Lung (tissue), 12 donors: ENCODE results near the gene MNX1. TPM values are rescaled to one million over a fixed set of nuclear protein-coding genes. Genes with fewer than 3 reads are reported as not detected.

Experiments
- ATAC-seq: fragments of 200-7000 bp; cut with Tn5 transposase; one replicate; pipeline ENCODE4 v1.9.1; 2020; ENCODE audit warnings: moderate number of reproducible peaks; ENCODE audit not compliant: insufficient read depth, low FRiP score
- DNase-seq, 3 donors: peaks; one replicate each; pipeline ENCODE4 v3.0.0-alpha.2; 2013 to 2017
- H3K27ac ChIP-seq, 2 donors: one replicate each; pipeline ENCODE4 v1.5.1; 2013; ENCODE audit warnings: mild to moderate bottlenecking in 2 of 2, moderate library complexity in 2 of 2, control low read depth in 1 of 2, inconsistent platforms in 1 of 2, low read depth in 1 of 2, low read length in 1 of 2
- H3K27me3 ChIP-seq, 3 donors: one replicate each; pipeline ENCODE4 v1.5.1; 2013; ENCODE audit warnings: low read length in 2 of 3; ENCODE audit not compliant: control insufficient read depth in 3 of 3, insufficient read depth in 3 of 3
- H3K36me3 ChIP-seq, 4 donors: one replicate each; pipeline ENCODE4 v1.5.1; 2013; ENCODE audit warnings: low read length in 4 of 4, mild to moderate bottlenecking in 1 of 4, moderate library complexity in 1 of 4; ENCODE audit not compliant: control insufficient read depth in 4 of 4, insufficient read depth in 4 of 4
- H3K4me1 ChIP-seq, 5 donors: one replicate each; pipeline ENCODE4 v1.5.1; 2013; ENCODE audit warnings: low read length in 5 of 5, mild to moderate bottlenecking in 2 of 5, moderate library complexity in 1 of 5; ENCODE audit not compliant: control insufficient read depth in 5 of 5, insufficient read depth in 5 of 5
- H3K4me3 ChIP-seq: one replicate; pipeline ENCODE4 v1.5.1; 2013; ENCODE audit warnings: mild to moderate bottlenecking, control low read depth, moderate library complexity
- H3K9ac ChIP-seq, 2 donors: one replicate each; pipeline ENCODE4 v1.5.1; 2013; ENCODE audit warnings: low read length in 2 of 2, control low read depth in 1 of 2; ENCODE audit not compliant: insufficient read depth in 1 of 2
- H3K9me3 ChIP-seq, 4 donors: one replicate each; pipeline ENCODE4 v1.5.1; 2013; ENCODE audit warnings: low read length in 3 of 4, mild to moderate bottlenecking in 1 of 4, moderate library complexity in 1 of 4; ENCODE audit not compliant: control insufficient read depth in 4 of 4, insufficient read depth in 3 of 4
- CTCF ChIP-seq: IDR thresholded peaks from 2 replicates; pipeline ENCODE4 v1.5.1; 2012; ENCODE audit warnings: mild to moderate bottlenecking; ENCODE audit errors: control extremely low read depth, extremely low read depth
- WGBS, 2 donors: extraction: QIAGEN DNeasy Blood & Tissue Kit; methylation state at CpG; one replicate each; pipeline ENCODE4 v1.1.7; 2013; 5-methylcytosine and 5-hydroxymethylcytosine counted together
- polyA plus RNA-seq, 2 donors: library from polyadenylated mRNA; stranded (reverse); fragments of 200-250 nt; gene quantifications; one replicate each; pipeline ENCODE4 v1.2.1, GENCODE V29; 2013
- total RNA-seq, 2 donors: library from RNA; depleted of rRNA in 1 of 2; stranded (reverse); fragments of >200 nt in 1 of 2; gene quantifications; one replicate each; pipeline ENCODE4 v1.2.1, GENCODE V29; 2014 to 2021
- donor health status: control.
- donor health status: control.
- donor health status: Bipolar disorder and iron deficiency.
- donor health status: healthy.
- donor health status: DM: yes; HTN: yes; CAD: no.

The MNX1 gene
- total and polyA plus RNA-seq, 4 donors: 0.10 to 1.4 TPM; not detected in 2

GRCh38 chr7:157037028-157037427 lies 26.6 kb upstream of the MNX1 start:
- no peak overlapping the region for H3K4me3 ChIP-seq
- DNase-seq: no peak
- ATAC-seq: no peak
- H3K4me1 ChIP-seq: peaks cover 0 to 10% (median 0%) of the 10 kb centered on the region in 5 donors
- peaks cover 0 to 23% (median 3%) of the 10 kb centered on the region in 3 donors for H3K27me3 ChIP-seq
- H3K36me3 ChIP-seq: no peaks in the 10 kb centered on the region
- no peak overlapping the region for H3K9ac ChIP-seq
- H3K27ac ChIP-seq: no peak overlapping the region
- 89 to 92% methylated on average over 4 of the region's 4 CpGs for WGBS, 2 donors
- TF ChIP-seq CTCF: no peak
- peaks cover 0 to 9% (median 3%) of the 10 kb centered on the region in 4 donors for H3K9me3 ChIP-seq

GRCh38 chr7:157035979-157036378 lies 25.5 kb upstream of the MNX1 start:
- Histone ChIP-seq H3K4me3 (no peak overlapping the region), H3K9ac (no peak overlapping the region), H3K27ac (no peak overlapping the region), H3K36me3 (no peaks in the 10 kb centered on the region), H3K4me1 (no peaks in the 10 kb centered on the region), H3K9me3 (peaks cover 0 to 9% (median 3%) of the 10 kb centered on the region in 4 donors), H3K27me3 (peaks cover 4 to 27% (median 7%) of the 10 kb centered on the region in 3 donors)
- no peak for TF ChIP-seq CTCF
- ATAC-seq (no peak), DNase-seq (no peak)
- WGBS, 2 donors: 49 to 56% methylated on average over 1 of the region's 1 CpG

- no peaks in the 10 kb centered on the region for H3K4me1 ChIP-seq
- no peak for TF ChIP-seq CTCF
- no peak overlapping the region for H3K4me3 ChIP-seq
- no peak for DNase-seq
- H3K27me3 ChIP-seq: peaks cover 4 to 22% (median 7%) of the 10 kb centered on the region in 3 donors
- H3K27ac ChIP-seq: no peak overlapping the region
- no peak overlapping the region for H3K9ac ChIP-seq
- no peaks in the 10 kb centered on the region for H3K36me3 ChIP-seq
- WGBS, 2 donors: 93 to 95% methylated on average over 8 of the region's 8 CpGs
- ATAC-seq: no peak
- H3K9me3 ChIP-seq: peaks cover 0 to 9% (median 3%) of the 10 kb centered on the region in 4 donors
Measured at GRCh38 chr7:157035302-157035701, 24.8 kb upstream of the MNX1 start.
